NCI-H128 (cell line): ENCODE results near the gene FXYD2.
"Not testable (repeated sequence)": the region's sequence is repeated elsewhere in the genome, so short reads cannot be mapped to it uniquely, and the experiment has no call there.

Source experiments
- DNase-seq: peaks from one replicate; lab custom pipeline; 2025; ENCODE audit not compliant: unreplicated experiment; lab: John Stamatoyannopoulos, UW

Gene FXYD2

DNA sequence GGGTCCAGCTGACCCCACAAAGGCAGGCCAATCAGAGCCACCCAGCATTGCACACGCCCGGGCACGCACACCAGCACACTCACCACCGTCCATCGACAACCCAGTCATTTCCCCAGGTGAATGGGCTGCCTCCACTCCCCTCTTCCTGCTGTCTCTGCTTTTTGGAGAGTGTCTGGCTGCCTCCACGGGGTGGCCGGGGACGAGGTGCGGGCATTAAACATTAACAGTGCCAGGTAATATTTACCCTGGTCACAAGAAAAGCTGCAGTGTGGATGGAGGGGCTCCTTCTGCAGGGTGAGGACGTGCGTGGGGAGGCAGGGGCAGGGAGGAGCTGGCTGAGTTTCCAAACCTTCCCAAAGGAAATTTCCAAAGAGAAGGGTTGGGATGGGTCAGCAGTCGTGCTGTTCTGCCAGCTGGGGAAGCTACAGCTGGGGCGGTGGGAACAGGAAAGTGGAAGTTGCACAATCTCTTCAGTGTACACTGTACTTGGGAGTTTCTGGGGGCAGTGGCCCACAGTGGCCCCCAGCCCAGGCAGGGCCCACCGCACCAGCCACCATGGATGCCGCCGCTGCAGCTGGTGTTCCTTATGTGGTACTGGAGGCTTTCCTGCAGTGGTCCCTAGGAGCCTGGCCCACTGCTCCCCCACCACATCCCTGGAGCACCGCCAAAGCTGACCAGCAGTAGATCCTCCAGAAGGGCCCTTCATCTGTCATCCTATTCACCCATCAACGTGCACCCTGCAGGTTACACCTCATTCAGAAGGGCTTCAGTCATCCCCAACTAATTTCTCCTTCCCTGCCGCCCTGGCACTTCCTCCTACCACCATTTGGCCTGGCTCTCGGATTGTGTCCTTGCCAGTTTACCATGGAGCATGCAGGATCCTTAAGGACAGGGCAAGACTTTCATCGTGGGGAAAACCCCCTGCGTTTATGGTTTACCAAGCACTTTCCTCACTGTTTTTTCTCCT lies at the start of gene FXYD2:
FXYD2 (minus strand) TSS at position 174 of the 967 bp plus-strand sequence; CDS start at position 108, 66 bp downstream.
- DNase-seq = no peak

DNA sequence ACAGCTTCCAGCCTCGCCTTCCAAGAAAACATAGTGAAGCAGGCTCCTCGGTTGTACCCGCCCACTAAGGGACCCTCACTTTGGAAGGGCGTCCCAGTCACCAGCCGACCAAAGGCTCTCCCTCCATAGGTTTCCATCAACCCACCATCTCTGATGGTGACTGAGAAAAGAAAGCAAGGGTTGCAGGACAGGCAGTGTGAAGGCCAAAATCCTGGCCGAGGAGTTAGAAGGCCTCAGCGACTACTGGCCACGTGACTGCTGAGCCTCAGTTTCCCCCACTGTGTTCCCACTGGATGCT lies 49.2 kb upstream of the FXYD2 start:
- DNase-seq = no peak

DNA sequence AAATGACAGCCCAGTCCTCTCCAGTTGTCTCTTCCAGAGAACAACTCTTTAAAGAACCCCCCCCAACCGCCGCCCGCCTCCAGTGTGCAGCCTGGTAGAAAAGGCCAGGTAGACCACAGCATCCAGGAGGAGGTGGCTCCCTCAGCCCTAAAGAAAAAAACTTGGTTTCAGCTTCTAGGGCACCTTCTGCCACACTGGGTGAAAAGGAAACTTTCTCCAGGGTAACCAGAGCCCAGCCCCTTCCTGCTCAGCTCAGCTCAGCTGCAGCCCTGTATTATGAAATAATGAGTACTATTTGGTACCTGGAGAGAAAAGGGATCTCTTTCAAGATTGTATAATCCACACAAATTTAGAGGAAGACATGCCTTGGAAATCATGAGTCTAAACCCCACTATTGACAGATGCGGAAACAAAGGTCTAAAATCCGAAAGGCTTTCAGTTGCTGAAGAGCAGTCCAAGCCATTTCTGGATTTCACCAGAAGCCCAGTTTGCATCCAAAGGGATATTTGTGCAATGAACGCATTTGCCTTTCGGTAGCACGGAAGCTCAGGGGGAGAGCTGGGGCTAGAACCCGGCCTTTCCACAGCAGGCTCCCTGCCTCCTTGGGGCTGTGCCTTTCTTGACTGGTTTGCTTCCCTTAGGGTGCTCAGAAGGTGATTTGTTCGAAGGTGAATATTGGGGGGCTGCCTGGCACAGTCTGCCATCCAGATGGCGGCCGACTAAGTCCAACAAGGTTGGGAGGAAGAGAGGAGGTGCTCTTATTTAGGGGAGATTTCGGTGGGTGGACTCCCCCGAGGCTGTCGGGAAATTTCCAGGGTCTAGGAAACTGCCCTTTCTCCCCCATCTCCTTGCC lies 48.7 kb upstream of the FXYD2 start:
- DNase-seq = no peak

DNA sequence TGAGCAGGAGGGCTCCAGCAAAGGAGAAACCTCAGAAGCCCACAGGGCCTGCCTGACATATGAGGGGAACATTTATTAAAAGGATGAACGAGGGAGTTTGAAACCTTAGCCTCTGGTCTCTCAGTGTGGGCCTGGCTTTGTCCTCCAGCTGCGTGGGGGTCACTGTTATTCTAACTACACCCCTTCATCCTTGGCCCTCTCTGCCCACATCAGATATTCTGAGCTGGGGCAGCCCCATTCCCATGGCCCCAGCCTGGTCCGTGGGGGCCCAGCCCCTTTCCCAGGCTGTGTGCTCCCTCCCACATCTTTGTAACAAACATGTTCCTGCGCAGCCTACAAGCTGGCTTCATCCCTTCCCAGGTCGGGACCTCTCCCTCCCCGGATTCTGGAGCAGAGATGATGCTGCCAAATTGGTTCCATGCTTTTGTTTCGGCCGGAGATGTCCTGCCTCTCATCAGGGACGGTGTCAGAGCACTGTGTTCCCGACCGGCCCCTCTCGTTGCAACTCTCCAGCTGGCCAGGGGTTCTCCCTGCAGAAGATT lies 47.9 kb upstream of the FXYD2 start:
- no peak for DNase-seq

DNA sequence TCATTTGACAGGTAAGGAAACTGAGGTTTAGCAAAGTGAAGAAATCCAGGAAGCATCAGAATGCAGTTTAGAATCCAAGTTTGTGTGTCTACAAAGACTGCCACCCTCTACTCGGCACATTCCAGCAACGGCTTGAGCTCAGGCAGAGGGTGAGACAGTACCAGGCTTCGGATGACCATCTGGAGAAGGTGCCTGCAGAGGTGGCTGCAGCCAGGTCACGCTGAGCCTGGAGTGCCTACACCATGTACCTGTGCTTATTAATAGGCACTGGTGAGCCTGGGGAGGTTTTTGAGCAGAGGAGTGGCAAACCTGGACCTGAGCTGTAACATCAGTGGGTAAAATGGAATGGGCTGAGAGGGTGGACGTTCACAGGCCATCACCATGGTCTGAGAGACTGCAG lies 47.2 kb upstream of the FXYD2 start:
- DNase-seq = no peak

DNA sequence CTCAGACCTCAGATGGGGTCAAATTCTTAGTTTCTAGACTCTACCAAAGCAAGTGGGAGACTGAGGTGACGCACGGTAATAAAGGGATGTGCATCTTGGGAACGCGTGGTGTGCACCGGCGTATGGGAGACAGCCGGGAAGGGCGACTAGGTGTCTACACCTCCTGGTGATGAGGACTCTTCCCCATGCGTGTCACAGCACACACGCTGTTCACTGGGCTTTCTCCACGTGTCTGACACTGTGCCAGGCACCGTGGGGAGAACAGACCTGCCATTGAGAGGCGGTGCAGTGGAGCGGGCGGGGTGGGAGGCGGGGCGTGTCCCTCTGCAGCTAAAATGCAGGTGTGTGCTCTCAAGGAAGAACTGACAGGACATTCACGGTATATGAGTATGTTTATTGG lies 46.6 kb upstream of the FXYD2 start:
- no peak for DNase-seq

DNA sequence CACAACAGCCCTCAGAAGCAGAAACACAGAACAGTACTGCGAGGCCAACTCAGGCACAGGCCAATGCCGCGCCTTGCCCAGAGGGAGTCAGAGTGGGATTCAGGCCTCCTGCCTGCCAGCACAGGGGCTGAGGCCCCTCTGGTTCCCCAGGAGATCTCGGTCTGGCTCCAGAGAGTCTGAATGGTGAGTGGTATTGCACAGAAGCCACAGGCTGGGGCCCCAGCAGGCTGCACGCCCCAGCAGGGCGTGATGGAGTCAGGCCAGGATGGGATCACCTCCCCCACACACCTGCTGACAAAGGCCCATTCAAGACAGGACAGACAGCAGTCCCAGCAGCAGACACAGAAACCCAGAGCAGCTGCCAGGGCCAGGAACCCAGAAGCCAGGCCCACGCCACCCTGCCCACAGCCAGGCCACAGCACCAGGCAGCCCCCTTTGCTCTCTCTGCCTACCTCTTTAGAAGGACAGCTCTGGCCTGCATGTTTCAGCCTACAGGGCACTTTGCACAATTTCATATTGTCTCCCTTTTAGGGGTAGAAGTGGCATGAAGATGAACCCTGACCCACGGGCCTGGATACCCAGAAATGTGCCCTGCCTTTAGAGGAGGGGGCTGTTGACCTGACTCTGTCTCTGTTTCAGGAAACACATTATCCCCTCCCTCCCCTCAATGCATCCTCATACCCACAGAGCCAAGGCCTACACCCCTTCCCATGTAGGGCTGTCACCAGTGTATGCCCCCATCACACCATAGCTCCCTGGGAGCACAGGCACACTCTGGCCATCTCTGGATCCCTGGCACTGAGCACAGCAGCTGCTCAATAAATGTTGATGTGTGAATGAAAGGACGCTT lies 45.8 kb upstream of the FXYD2 start:
- DNase-seq = peak; percentile 43

DNA sequence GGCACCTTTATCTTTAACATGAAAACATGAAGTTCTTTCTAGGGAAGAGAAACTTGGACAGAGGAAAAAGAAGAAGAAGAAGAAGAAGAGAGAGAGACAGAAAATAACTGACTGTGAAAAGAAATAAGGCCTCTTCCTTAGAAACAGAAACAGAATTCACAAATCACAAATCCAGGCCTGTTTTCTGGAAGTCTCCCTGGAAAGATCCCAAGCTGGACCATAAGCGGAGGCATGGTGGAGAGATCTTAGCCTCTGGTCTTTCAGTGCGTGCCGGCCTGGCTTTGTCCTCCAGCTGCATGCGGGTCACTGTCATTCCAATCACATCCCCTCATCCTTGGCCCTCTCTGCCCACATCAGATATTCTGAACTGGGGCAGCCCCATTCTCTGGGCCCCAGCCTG lies 45.1 kb upstream of the FXYD2 start:
- no peak for DNase-seq

DNA sequence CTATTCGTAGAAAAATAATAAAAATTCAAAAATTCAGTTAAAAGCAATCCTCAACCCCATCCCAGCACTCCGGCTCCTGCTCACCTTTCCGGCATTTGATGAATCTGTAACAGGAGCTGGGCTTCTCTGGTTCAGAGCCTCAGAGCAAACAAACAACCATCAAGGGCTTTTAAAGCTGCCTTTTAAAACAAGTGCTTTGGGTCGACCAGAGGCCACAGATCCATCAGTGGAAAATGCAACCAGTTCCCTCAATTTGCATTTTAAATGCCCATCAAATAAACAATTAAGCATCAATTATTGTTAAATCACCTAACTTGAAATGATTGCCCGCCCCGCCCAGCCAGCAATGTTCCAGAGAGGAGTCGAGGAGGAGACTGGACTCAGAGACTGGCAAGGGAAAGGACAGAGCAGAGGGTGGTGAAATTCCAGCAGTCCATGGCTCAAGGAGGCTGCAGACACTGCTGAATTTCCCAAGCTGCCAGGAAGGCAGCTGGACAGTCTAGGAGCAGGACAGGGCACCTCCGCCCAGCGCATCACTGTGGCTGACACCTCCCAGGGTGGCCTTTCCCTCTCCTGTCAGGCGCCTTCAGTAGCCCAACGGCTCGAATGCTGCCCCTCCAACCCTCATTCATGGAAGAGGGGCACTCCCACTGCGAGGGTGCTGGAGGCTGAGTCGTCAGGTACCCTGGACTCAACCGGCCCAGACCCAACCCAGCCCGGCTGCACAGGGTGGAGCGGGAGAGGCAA lies 44.4 kb upstream of the FXYD2 start:
- DNase-seq = peak; percentile 26

DNA sequence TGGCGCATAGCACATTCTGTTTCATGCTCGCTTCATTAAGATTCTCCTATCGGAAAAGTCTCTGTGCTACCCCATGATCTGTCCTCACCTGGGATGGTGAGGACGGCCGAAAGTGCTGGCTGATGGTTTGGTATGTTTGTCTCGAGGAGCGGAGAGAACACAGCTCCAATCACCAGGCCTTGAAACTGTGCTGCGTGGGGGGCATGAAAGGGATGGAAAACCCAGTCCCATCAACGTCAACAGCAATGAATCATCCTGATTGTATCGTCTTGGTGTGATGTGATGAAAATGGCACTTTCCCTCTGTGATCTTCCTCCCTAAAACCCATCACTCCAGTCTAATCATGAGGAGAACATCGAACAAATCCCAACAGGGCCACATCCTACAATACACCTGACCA lies 43.5 kb upstream of the FXYD2 start:
- DNase-seq = no peak

DNA sequence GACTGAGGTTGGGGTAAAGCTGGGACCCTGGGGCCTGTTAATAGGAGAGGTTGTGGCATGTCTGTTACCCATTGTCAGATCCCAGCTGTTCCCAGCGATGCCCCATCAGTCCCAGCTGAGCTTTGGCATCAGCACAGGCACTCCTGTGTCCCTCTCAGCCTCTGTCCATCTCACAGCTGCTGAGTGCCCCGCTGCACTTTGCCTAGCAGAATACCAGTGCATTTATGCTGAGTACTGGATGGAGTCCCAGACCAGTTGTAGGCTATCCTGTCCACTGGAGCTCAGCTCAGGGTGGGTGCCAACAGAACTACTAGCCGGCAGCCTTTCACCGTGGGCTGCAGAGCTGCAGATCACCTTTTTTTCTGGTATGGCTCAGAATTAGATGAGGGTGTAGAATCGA lies 42.0 kb upstream of the FXYD2 start:
- DNase-seq = no peak

DNA sequence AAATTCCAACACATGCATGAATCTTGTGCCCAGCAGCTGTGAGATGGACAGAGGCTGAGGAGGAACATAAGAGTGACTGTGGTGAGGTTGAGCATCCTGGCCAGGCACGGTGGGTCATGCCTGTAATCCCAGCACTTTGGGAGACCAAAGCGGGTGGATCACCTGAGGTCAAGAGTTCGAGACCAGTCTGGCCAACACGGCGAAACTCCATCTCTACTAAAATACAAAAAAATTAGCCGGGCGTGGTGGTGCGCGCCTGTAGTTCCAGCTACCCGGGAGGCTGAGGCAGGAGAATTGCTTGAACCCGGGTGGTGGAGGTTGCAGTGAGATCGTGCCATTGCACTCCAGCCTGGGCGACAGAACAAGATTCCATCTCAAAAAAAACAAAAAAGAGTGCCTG lies 41.0 kb upstream of the FXYD2 start:
- not testable (repeated sequence) for DNase-seq

DNA sequence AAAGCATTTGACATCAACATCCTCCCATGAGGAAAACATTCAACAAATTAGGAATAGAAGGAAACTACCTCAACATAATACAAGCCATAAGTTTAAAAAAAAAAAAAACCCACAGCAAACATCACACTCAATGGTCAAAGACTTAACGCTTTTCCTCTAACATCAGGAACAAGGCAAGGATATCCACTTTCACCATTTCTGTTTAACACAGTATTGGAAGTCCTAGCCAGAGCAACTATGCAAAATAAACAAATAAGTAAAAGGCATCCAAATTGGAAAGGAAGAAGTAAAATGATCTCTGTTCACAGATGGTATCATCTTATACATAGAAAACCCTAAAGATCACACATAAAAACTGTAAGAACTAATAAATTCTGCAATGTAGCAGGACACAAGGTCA lies 38.8 kb upstream of the FXYD2 start:
- DNase-seq = no peak

DNA sequence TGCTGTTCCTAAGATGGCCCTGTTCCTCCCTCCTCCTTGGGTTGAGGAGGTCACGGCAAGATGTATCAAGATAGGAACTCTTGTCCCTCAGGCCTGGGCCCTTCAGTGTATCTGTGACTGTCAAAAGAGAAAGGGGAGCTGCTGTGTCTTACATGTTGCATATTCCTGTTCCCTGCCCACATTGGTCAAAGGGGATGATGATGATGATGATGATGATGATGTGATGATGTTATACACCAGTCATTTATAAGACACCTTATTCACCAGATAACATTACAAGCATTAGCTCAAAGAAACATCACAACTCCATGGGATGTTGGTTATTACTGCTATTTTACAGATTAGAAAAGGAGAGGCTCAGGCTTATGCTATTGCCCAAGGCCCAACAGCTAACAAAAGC lies 38.2 kb upstream of the FXYD2 start:
- DNase-seq = no peak

DNA sequence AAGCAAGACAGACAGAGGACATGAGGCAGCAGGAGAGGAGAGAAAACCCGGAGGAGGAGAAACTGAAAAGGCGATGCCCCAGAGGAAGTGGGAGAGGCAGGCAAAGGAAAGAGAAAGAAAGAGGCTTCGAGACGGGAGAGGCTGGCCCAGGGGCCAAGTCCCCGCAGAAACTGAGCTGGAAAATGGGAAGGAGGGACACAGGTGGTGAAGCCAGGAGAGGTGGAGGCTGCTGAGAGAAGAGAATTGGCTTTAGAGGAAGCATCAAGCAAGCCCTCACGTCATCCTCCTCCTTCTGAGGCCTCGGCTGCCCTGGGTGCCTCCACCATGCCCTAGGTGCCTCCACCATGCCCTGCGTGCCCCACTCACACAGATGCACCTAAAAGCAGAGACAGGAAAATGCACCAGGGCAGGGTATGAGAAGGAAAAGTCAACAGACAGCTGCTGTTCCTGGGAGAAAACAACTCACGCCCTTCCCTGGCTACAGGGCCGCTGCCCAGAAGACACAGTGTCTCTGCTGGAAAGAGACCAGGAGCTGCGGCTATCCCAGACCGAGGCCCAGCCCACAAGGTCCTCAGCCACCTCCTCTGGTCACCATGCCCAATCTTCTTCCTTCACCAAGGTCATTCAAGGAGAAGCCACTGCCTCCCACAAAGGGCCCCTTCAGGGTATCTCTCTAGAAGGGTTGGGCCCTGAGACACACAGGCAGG lies 37.6 kb upstream of the FXYD2 start:
- no peak for DNase-seq

DNA sequence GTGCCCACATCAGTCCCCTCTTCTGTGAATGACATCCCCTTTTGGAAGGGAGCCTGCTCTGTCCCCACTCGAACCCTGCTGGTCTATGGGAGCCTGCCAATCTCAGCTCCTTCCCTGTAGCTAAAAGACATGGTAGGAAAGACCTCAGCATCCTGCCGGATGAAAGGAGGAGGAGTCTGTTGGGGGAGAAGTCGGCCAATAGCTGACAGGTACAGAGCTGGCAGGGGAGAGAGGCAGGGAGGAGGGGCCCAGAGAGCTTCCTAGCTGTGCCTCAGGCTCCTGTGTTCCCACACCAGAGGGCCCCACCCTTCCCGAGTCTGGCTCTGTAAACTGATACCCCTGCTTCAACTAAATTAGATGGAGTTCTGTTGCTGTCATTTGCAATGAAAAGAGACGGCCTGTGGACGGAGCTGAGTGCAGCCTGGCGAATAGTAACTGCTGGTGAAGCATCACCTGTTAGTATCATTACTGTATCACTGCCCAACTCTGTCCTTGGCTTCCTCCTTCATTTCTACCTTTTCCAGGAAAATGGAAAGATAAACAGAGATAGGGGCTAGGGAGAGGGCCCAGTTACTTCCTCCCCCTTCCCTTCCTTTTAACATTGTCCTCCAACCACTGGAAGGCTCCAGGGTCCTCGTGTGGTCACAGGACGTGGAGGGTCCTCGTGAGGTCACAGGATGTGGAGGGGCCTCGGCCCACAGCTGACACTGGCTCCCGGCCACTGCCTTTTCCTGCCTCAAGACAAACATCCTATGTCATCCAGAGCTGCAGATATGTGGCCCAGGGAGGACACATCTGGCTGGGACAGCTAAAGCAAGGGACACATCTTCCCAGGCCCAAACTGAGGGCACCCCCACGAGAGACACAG lies 36.8 kb upstream of the FXYD2 start:
- peak; percentile 69 for DNase-seq

DNA sequence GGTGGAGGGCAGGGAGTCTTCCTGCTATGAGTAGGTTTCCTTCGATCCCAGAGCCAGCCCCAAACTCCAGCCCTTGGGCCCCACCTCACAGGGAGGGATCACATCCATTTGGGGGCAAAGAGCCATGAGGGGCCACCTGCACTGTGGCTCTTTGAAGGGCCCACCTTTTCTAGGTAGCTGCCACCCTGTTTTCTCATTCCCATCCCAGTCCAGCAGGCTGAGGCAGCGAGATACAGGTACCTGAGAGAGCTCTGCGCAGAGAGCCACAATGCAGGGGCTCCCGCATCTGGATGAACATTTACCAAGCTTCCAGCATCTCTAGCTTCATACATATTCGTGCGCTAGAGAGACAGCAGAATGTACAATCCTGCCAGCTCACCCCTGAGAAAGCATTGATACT lies 35.6 kb upstream of the FXYD2 start:
- DNase-seq = no peak

DNA sequence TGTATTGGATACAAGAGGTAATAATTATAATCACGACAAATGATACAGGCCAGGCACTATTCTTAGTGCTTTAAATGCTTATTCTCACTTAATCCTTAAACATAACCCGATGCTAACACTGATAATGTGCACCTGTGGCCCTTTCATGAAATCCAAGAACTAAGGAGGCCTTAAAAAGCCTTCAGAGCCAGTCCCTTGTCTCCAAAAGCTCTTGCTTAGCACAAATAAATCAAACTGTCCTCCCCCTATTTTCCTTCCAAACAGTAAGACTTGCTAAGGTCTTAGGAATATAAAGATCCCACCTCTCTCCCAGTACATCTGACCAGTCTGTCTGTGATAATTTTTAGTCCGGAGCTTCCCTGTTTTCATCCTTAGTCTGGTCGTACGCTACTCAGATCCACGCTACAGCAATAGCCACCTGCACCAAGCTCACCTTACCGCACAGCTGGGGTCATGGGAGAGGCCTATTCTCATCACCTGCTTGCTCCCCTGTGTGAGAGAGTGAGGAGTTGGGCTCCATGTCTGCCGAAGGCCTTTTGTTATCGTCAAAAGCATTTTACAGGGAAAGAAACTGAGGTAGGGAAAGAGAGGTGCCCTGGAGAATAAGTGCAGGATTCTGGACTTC lies 35.1 kb upstream of the FXYD2 start:
- DNase-seq = no peak
